Adrenal gland (tissue), 5 donors: Measurements from ENCODE around the gene PLEKHA6.

ENCODE experiments used
- CTCF ChIP-seq, 6 experiments: fragments of 450-650 bp in 4 of 6; fragments of 200-600 bp in 2 of 6; sonication (generic) in 1 of 6; IDR thresholded peaks; 1 replicate in 5 of 6; 2 replicates in 1 of 6; pipeline versions ENCODE4 v1.5.1 to v1.8.0; 2016 to 2021; ENCODE audit warnings: antibody characterized with exemption in 6 of 6, mild to moderate bottlenecking in 2 of 6, moderate library complexity in 1 of 6
- POLR2A ChIP-seq, 2 donors: fragments of 450-650 bp; IDR thresholded peaks; one replicate each; pipeline ENCODE4 v1.6.1; 2017; ENCODE audit warnings: antibody characterized with exemption in 2 of 2, mild to moderate bottlenecking in 2 of 2, moderate library complexity in 1 of 2
- donor health status: DM: no; HTN: no; CAD: no.

GRCh38 chr1:204196068-204196795 is 163.5 kb downstream of the PLEKHA6 start, which contains the start of gene KISS1:
- TF ChIP-seq CTCF (IDR thresholded peaks at IDR 0.05), result no peak
- no peak for TF ChIP-seq POLR2A (IDR thresholded peaks at IDR 0.05)
